ENCODE results near the gene CERCAM.

The CERCAM gene

GRCh38 chr9:128481561-128481960, 60.9 kb downstream of the CERCAM start:
- DNase-seq (ENCODE audit: low read depth): no peak
- TF ChIP-seq CTCF (IDR thresholded peaks at IDR 0.05; ENCODE audit: insufficient read depth, low read depth, low read length, missing control alignments): no peak
- H3K4me3 ChIP-seq (ENCODE audit: low read length): no peak overlapping the region

DNA sequence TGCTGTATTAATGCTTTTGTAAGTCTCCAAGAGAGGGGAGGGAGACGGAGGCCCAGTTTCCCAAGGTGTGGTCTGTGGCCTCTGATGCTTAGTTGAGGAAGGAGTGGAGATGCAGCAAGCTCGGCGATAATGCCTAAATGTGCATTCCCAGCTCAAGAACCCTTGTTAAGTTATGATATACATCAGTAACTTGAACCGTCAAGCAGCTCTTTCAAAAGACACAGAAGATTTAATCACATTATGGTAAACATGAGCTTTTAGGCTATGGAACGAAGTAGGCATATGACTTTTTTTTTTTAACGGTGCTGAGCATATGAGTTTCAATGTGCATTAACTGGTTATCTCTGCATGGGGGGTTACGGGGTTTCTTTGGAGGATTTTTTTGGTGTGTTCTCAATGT, 61.5 kb downstream of the CERCAM start:
- no peak for DNase-seq (ENCODE audit: low read depth)
- no peak overlapping the region for H3K4me3 ChIP-seq (ENCODE audit: low read length)
- no peak for TF ChIP-seq CTCF (IDR thresholded peaks at IDR 0.05; ENCODE audit: insufficient read depth, low read depth, low read length, missing control alignments)

DNA sequence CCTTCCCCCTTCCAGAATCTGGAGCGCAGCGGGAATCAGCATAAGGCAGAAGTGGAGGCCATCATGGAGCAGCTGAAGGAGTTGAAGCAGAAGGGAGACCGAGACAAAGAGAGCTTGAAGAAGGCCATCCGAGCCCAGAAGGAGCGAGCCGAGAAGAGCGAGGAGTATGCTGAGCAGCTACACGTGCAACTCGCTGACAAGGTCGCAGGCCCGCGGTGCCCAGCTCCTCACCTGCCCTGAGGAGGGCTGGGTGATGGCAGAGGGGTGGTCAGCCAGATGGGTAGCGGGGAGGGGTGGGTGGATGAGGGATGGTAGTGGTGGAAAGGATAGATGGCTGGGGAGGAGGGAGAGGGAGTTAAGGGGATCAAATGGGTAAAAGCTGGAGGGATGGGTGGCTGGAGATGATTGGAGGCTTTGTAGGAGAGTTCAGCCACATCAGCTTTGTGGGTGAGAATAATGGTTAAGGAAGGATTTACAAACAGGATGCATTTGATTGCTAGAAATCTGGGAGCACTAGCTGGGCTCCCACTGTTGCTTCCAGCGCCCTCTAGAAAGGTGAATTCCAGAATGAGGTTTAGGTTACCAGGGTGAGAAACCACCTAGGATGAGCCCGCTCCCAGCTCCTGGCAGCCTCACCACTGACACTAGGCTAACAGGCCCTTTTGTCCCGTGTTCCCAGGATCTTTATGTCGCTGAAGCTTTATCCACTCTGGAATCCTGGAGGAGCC, 64.2 kb downstream of the CERCAM start:
- TF ChIP-seq CTCF (IDR thresholded peaks at IDR 0.05; ENCODE audit: insufficient read depth, low read depth, low read length, missing control alignments): no peak
- DNase-seq (ENCODE audit: low read depth): no peak
- H3K4me3 ChIP-seq (ENCODE audit: low read length): no peak overlapping the region

GRCh38 chr9:128485414-128485855, 64.8 kb downstream of the CERCAM start:
- no peak for TF ChIP-seq CTCF (IDR thresholded peaks at IDR 0.05; ENCODE audit: insufficient read depth, low read depth, low read length, missing control alignments)
- DNase-seq (ENCODE audit: low read depth): no peak
- H3K4me3 ChIP-seq (ENCODE audit: low read length): no peak overlapping the region

DNA sequence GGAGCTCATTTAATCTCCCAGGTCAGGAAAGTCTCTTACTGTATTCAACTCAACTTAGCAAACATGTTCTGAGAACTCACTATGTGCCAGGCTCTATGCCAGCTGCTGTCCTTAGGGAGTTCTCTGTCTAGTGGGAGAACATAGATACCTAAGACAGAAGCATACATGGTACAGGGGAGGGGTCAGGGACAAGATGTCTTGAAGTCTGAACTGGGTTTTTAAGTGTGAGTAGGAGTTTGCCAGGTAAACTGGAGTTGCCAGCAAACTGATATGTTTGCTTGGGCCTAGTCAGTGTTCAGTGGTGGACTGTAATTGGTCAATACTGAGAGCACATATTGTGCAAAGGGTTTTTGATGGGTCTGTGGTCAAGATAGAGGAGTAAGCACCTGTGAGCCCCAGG, 65.5 kb downstream of the CERCAM start:
- H3K4me3 ChIP-seq (ENCODE audit: low read length): no peak overlapping the region
- no peak for TF ChIP-seq CTCF (IDR thresholded peaks at IDR 0.05; ENCODE audit: insufficient read depth, low read depth, low read length, missing control alignments)
- DNase-seq (ENCODE audit: low read depth): no peak

All from epithelial cell of esophagus (primary cell).